GM21447 (cell line): ENCODE results near the gene LPAR3.

ENCODE experiments used
- ATAC-seq: cut with Tn5 transposase; IDR thresholded peaks from one replicate; pipeline ENCODE4 v1.9.1; 2021; ENCODE audit not compliant: unreplicated experiment

The LPAR3 gene

DNA sequence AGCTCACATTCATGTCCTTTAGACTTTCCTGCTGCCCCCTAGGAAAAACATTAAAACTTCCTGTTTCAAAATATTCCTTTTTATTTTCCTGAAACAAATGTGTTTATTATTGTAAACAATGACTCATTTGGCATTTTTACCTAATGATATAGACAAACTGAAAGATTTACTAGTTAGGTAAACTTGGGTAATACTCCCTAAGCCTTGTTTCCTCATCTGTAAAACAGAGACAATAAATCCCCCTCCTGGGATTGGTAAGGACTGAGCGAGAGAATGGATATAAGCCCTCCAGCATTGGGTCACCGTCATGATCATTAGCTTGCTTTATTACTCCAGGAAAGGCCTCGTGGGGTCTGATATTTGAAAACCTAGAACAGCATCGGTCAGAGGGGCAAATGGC is 59.8 kb downstream of the LPAR3 start:
- ATAC-seq = no peak

DNA sequence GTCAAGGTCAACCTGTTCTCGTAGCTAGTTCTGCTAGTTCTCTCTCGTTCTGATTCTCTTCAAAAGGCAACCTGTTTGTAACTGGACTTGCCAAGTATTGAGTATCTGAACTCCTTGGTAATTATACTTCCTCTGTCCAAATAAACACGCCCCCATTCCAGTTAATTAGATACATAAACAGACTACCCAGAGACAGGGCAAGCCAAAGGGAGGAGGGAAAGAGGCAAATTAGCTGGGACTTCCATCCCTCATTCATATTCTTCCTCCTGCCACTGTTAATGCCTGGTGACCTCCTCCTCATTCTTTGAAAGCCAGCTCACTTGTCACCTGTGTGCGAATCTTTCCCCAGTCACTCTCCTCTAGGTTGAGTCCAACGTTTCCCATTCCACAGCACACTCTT is 62.9 kb downstream of the LPAR3 start:
- no peak for ATAC-seq

DNA sequence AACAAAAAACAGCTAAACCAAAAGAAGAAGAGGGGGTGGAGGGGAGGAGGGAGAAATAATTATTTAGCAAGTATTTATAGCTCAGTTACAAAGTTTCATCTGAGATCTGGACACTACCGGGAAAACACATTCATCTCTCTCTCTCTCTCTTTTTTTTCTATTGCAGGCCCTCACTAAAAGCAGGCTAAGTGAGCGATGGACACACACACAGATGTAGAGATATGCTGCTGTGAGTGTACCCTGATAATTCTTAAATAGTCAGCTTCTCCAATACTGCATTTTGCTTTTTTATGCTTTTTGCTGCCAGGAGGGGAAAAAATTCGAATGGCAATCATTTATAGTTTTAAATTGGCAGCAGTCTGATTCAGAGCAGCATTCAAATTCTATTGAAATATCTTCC is 65.0 kb downstream of the LPAR3 start:
- no peak for ATAC-seq

DNA sequence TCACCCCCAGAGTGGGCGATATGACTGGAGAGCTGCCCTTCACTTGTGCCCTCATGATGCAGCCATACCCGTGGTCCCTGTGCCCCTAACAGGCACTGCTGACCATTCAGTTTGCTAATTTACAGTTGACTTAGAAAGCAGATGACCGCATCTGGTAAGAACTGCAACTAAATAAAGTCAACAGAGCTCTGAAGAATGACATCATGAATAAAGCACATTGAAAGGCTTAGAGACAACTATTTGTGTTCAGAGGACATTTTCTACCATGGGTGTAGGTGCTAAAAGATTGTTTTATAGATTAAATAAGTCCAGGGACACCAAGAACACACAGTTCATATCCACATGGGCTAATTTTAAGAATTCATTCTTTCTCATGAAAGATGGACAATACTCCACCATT is 65.5 kb downstream of the LPAR3 start:
- ATAC-seq = no peak

DNA sequence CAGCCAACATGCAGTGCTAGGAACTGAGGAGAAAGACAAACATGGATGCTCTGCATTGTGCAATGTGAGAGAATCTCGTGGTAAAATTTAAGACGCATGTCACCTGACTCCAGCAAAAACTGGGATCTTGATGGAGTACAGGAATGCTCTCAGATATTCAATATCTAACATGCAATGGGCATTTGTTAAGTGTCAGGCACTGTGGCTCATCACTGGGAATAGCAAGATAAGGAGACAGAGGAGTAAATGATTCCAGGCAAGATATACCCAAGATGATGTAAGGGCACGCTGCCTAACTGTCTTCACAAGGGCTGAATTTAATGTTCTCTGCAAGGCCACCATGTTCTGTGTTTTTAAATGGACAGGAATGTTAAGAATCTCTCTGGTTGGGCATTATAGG is 67.8 kb downstream of the LPAR3 start:
- ATAC-seq = no peak

DNA sequence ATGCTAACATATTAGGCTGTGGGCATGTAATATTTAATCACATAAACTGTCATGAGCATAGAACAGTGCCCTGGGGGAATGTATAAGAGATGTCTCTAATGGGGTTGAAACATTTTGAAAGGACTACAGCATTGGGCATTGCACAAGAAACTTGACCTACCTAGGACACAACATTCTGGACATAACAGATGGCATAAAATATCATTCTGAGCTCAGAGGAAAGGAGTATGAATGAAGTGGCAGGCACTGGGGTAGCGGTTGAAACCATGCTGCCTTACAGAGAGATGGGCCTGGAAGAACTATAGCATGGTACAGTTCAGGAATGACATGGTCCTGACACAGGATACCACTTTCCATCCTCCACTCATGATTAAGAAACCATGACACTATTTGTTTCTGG is 69.0 kb downstream of the LPAR3 start:
- ATAC-seq = no peak

DNA sequence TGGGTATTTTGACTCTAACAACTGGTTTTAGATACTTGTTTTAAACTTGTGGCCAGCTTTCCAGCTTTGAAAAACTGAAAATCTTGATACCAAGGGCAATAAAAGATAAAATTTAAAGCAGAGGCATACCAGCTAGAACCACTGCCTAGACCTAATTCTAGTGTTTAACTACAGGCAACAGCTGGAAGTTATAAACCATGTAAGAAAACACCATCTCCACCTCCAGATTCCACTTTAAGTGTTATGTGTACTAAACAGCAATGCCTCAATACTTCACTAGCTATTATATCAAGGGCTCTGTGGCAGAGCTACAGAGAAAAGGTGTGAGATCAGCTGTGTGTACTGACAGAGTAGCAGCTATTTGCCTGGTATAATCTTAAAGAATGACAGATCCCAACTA is 69.5 kb downstream of the LPAR3 start:
- no peak for ATAC-seq

DNA sequence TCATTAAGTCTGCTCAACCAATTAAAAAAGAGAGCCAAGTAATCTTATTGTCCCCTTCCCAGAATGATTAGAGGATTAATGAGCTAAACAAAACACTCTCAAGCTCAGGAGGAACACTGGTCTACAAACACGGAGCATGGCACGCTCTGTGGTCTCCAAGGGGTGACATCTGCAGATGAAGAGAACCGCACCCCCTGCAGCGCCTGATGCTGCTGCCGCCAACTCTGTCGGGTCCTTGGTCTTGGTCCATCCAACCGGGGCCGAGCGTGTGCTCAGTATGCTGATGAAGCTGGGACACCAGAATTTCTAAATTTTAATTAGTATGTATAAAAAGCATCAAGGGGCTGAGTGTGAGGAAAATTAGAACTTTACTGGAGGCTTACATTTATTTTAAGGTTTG is 82.7 kb downstream of the LPAR3 start:
- no peak for ATAC-seq

DNA sequence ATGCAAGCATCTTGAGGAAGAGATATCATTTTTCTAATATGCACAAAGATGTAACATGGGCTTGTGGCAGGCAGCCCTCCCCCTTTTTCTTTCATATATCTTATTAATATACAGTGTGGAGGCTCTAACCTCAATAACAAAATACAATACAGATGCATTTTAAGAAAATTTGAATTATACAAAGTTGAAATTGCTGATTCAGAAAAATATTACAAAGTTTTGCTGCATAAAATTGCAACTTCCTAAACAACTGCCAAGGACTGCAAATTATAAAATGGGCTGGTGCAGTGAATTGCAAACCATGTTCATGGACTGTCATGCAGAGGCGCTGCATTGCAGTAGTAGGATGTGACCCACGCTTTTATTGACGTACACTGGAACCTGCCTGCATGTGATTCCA is 84.0 kb downstream of the LPAR3 start:
- ATAC-seq = no peak

DNA sequence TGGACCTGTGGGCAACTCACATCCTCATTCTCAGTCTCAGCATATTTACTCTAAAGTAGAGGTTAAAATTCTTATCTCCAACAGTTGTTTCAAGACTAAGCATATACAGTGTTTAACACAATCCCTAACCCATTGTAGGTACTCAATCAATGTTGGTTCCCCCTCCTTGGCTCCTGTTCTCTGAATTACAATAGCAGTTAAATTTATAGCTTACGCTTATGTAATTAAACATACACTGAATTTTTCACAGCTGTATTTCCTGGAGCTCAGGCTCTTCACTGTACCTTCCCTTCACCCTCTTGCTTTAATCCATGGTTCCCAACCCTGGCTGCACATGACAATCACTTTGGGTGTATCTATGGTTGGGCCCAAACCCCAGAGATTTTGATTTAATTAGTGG is 89.4 kb downstream of the LPAR3 start:
- no peak for ATAC-seq

DNA sequence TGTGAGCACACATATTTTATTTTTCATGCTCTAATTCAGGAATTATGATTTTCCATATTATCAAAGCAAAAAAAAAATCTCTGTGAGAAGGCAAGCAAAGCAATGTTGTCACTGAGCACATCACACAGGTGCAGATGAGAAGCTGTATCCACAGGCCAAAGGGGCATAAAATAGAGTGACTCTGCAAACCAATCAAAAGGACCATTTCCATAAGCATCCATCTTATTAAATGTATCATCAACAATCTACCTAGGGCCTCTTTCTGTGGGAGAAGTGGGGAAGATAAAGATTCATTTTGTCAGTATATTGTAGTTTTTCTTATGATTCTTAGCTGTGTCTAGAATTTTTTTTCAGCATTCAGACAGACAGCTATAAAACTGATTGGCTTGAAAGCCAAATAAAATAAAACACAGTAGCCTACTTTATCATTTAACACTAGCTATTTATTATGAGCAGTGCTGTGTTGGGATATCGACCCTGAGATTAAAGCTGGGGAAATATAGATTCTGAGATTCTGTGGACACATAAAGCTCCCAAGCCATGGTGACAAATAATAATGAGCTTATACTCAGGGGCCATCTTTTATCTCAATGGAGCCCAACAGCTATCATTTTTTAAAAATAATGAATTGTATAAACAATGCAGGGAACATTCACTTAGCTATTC is 90.3 kb downstream of the LPAR3 start:
- no peak for ATAC-seq

DNA sequence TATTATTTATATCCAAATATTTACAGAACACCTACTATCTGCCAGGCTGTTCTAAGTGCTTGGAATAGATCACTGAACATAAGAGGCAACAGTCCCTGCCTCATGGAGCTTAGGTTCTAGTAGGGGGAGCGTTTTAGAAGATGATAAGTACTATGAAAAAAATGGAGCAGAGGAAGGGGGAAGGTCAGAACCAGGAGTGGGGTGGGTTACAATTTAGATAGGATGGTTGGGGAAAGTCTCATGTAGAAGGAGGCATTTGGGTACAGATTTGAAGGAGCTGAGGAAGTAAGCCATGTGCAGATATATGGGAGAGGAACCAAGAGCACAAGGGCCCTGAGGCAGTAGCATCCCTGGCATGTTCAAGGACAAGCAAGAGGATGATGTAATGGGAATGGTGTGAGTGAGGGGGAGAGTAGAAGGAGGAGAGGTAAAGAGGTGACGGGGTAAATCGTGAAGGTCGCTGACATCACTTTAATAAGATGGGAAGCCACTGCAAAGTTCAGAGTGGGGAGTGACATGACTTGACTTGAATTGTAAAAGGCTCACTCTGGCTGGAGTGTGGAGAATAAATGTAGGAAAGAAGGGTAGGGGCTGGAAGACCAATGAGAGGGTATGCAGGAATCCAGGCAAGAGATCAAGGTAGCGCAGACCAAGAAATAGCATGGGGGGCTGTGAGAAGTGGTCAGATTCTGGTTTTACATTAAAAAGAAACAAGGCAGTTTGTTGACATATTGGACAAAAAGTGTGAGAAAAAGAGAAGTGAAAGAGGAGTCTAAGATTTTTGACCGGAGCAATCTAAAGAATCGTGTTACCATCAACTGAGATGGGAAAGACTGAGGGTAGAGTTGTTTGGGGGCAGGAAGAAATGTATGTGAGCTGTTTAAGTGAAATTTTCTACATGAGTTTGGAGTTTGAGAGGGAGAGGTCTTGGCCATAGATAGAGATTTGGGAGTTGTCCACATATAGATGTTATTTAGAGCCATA is 92.6 kb downstream of the LPAR3 start:
- ATAC-seq = no peak

DNA sequence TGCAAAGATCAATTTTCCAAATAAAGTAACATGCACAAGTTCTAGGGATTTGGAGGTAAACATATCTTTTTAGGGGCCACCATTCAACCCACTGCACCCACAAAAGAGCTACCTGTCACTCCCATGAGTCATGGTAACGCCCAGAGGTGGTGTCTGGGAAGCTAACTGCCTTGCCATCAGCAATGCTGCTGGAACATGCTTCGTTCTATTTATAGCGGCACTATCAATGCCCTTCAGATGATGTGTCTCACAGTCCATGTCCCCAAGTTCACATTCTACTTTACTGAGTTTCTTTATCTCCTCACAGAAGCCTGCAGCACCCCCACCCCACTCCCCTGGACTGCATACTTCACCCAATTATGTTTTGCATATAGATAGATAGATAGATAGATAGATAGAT is 95.4 kb downstream of the LPAR3 start:
- ATAC-seq = no peak

DNA sequence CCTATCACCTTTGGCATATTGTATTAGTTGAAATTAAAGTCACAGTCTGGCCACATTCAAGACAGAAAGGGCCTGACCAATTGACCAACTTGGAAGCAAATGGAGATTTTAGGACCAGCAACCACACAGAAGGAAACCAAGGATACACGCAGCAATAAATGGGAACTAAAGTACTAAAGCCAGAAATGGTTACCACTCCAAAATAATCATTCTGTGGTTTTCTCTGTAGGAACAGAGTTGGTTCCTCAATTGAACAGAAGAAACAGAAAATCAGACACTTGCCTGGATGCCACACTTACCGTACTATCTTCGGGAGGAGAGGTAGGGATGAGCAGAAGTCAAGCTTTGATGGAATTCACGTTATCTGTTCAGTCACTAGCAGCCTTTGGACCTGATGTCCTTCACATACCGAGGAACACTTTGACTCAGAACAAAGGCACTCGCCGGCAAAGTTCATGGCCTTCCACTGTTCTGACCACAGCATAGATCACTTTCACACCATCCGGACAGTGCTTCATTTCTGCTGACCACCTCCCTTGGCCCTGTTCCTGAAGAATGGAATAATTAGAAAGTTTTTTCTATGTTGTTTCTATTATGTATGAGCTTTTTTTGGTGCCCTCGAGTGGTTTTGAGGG is 96.9 kb downstream of the LPAR3 start:
- no peak for ATAC-seq

DNA sequence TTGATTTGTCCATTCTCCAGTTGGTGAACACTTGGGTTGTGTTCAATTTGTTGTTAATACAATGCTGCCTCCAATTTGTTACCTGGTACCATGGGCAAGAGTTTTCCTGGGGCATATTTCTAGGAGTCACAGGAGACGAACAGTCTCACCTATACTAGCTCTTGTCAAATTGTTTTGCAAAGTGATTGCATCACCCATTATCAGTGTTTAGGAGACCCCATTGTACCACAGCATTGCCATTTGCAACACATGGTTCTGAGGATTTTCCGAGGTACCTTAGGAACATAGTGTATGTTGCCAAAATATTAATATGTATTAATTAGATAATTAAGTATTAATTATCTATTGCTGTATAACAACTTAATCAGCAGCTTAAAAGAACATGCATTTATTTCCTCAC is 97.8 kb downstream of the LPAR3 start:
- ATAC-seq = no peak

DNA sequence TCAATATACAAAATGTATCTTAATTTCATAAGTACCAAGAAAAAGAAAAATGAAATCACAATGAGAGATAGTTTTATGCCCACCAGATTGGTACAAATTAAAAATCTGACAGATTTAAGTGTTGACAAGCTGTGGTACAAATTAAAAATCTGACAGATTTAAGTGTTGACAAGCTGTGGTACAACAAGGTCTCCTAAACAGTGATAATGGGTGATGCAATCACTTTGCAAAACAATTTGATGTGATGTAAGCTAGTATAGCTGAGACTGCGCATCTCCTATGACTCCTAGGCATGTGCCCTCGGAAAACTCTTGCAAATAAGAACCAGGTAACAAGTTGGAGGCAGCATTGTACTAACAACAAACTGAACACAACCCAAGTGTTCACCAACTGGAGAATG is 100.6 kb downstream of the LPAR3 start:
- no peak for ATAC-seq

DNA sequence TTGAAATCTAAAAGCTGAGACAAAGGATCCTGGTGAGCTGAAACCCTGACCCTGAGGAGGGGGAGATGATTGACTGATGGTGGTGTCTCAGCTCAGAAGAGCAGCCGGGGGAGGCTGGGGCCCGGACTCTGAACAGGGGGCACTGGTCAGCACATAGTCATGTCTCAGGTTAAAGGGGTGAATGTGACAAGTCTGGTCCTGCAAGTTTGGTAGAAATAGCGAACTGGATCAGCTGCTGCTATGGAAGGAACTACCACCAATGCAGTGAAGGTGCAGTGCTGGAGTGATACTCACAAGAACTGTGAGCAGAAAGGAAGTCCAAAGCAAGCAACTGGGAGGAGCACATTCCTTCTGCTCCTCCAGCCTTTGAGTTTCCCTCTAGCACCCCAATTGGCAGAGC is 104.0 kb downstream of the LPAR3 start:
- no peak for ATAC-seq

DNA sequence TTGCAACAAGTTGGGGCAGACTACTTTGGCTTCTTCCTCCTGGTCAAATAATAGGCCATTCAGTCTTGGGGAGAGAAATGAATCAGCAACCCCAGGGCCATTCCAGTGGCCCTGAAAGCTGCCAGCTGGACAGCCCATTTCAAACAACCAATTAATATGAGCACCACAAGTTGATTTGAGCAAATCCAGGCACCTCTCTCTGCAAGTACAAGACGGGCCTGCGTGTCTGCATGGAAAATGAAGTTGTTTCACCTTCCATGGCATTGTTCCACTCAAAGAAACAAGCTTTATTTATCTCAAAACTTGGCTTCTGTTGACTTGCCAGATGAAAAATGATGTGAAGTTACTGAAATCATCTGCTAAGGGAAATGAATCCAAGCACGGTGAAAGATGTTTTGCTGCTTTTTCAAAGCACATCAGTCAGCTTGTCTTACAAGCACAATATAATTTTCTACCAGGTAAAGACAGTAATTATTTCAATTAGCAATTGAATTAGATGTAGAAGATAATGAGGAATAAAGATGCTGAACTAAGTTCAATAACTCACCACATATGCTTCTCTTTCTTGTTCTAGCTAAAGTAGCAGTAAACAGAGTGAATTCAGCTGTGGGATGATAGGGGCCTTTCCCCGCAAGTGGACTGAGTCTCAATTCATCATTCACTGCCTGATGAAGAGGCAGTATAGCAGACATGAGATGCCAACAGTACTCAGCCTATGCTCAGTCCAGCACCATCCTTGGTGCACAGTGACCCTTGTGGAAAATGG is 107.6 kb downstream of the LPAR3 start:
- no peak for ATAC-seq

DNA sequence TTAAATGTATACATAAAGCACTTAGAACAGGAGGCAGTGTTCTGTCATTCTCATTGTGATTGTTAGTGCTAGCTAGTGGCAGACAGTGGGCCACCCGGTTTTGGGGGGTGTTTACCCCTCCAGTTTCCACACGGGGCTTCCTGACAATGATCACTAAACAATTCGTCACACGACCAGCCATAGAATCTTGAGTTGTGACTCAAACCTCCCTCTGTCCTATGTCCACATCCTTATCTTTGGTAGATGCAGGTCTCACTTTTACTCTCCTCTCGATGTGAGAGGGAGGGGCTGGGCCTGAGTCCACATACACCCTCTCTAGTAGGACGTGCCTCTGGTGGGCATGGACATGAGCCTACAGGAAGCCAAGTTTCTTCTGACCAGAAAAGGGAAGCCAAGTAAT is 110.1 kb downstream of the LPAR3 start:
- no peak for ATAC-seq

DNA sequence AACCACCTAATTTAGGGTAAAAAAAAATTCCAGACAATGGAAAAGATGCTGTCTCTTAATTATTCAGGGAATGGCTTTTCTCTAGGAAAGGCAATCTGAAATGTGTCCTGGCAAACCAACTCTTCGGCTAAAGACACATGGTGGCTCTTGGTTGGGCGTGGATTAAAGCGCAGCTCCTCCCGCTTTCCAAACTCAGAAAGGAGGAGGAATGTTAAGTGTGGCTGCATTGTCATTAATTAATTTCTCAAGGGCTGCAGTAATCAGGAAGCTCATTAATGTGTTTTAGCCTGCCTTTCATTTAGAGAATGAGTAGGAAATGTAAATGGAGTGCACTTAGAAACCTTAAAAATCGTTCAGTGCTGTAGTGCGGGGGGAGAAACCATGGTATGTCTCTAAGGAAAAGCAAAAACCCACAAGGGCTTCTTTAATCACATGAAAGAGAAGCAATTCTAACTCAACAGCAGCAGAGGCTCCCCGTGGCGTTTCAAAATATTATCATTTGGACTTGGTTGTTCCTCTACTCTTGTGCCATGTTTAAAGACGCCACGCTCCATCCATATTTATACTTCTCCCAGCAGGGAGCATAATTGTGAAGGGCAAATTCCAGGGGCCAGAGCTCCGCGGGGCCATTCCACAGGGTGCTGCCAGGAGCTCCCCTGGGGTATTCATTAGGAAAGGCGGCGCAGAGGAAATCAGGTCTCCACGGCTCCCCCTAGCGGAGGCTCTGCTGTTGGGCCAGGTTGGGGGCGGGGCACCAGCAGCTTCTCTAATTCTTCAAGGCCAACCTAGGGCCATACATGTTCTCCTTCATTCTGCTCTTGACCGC is 110.8 kb downstream of the LPAR3 start:
- peak; percentile 93 for ATAC-seq
